ENCODE measurements around the gene TCERG1L.

TCERG1L gene

GRCh38 chr10:131211965-131212619 lies 99.4 kb downstream of the TCERG1L start:
- Histone ChIP-seq H3K36me3 (ENCODE audit: control insufficient read depth, insufficient read depth, low read length) (no peaks in the 10 kb centered on the region), H3K4me3 (replicated peaks; ENCODE audit: low read depth, low read length) (no peak overlapping the region)
- TF ChIP-seq CTCF (IDR thresholded peaks at IDR 0.05; ENCODE audit: insufficient read depth, low read length, poor library complexity, severe bottlenecking) = no peak

GRCh38 chr10:131211559-131211958 lies 100.0 kb downstream of the TCERG1L start:
- no peaks in the 10 kb centered on the region for H3K27me3 ChIP-seq (replicated peaks; ENCODE audit: control insufficient read depth, insufficient read depth, low read length)
- DNase-seq (ENCODE audit: extremely low read depth, insufficient read length) = no peak
- H3K4me3 ChIP-seq (replicated peaks; ENCODE audit: low read depth, low read length) = no peak overlapping the region
- no peaks in the 10 kb centered on the region for H3K36me3 ChIP-seq (ENCODE audit: control insufficient read depth, insufficient read depth, low read length)
- no peak for TF ChIP-seq CTCF (IDR thresholded peaks at IDR 0.05; ENCODE audit: insufficient read depth, low read length, poor library complexity, severe bottlenecking)

More at GRCh38 chr10:131211965-131212619, 99.4 kb downstream of the TCERG1L start:
- DNase-seq (ENCODE audit: extremely low read depth, insufficient read length) = no peak
- H3K27me3 ChIP-seq (replicated peaks; ENCODE audit: control insufficient read depth, insufficient read depth, low read length) = no peaks in the 10 kb centered on the region

GRCh38 chr10:131211146-131211545 lies 100.4 kb downstream of the TCERG1L start:
- DNase-seq (ENCODE audit: extremely low read depth, insufficient read length) = no peak
- no peak overlapping the region for H3K4me3 ChIP-seq (replicated peaks; ENCODE audit: low read depth, low read length)
- no peaks in the 10 kb centered on the region for H3K27me3 ChIP-seq (replicated peaks; ENCODE audit: control insufficient read depth, insufficient read depth, low read length)
- H3K36me3 ChIP-seq (ENCODE audit: control insufficient read depth, insufficient read depth, low read length) = no peaks in the 10 kb centered on the region
- no peak for TF ChIP-seq CTCF (IDR thresholded peaks at IDR 0.05; ENCODE audit: insufficient read depth, low read length, poor library complexity, severe bottlenecking)

GRCh38 chr10:131210181-131210580 lies 101.3 kb downstream of the TCERG1L start:
- no peaks in the 10 kb centered on the region for H3K27me3 ChIP-seq (replicated peaks; ENCODE audit: control insufficient read depth, insufficient read depth, low read length)
- DNase-seq (ENCODE audit: extremely low read depth, insufficient read length) = no peak
- no peaks in the 10 kb centered on the region for H3K36me3 ChIP-seq (ENCODE audit: control insufficient read depth, insufficient read depth, low read length)
- TF ChIP-seq CTCF (IDR thresholded peaks at IDR 0.05; ENCODE audit: insufficient read depth, low read length, poor library complexity, severe bottlenecking) = no peak
- H3K4me3 ChIP-seq (replicated peaks; ENCODE audit: low read depth, low read length) = no peak overlapping the region

GRCh38 chr10:131207584-131208532 lies 103.7 kb downstream of the TCERG1L start:
- Histone ChIP-seq H3K4me3 (replicated peaks; ENCODE audit: low read depth, low read length) (no peak overlapping the region), H3K27me3 (replicated peaks; ENCODE audit: control insufficient read depth, insufficient read depth, low read length) (no peaks in the 10 kb centered on the region), H3K36me3 (ENCODE audit: control insufficient read depth, insufficient read depth, low read length) (no peaks in the 10 kb centered on the region)
- DNase-seq (ENCODE audit: extremely low read depth, insufficient read length) = no peak
- TF ChIP-seq CTCF (IDR thresholded peaks at IDR 0.05; ENCODE audit: insufficient read depth, low read length, poor library complexity, severe bottlenecking) = no peak
